ENCODE measurements around the gene ITGB1BP1.
A peak's percentile ranks its signal among the peaks of the same experiment; 100 is the strongest.
"Not testable (repeated sequence)": the region's sequence is repeated elsewhere in the genome, so short reads cannot be mapped to it uniquely, and the experiment has no call there.

The ITGB1BP1 gene

GRCh38 chr2:9404451-9404850 is 18.9 kb downstream of the ITGB1BP1 start:
- in situ Hi-C loops (cut with HindIII; ENCODE audit: low sequenced_read_pairs), result no loop called here
- no peak overlapping the region for H3K4me3 ChIP-seq (ENCODE audit: low read depth, low read length)
- no peak for DNase-seq (ENCODE audit: low read depth, low spot score)
- TF ChIP-seq, protein P1, sequence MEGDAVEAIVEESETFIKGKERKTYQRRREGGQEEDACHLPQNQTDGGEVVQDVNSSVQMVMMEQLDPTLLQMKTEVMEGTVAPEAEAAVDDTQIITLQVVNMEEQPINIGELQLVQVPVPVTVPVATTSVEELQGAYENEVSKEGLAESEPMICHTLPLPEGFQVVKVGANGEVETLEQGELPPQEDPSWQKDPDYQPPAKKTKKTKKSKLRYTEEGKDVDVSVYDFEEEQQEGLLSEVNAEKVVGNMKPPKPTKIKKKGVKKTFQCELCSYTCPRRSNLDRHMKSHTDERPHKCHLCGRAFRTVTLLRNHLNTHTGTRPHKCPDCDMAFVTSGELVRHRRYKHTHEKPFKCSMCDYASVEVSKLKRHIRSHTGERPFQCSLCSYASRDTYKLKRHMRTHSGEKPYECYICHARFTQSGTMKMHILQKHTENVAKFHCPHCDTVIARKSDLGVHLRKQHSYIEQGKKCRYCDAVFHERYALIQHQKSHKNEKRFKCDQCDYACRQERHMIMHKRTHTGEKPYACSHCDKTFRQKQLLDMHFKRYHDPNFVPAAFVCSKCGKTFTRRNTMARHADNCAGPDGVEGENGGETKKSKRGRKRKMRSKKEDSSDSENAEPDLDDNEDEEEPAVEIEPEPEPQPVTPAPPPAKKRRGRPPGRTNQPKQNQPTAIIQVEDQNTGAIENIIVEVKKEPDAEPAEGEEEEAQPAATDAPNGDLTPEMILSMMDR (IDR thresholded peaks at IDR 0.05; ENCODE audit: low read depth, low read length), result no peak

DNA sequence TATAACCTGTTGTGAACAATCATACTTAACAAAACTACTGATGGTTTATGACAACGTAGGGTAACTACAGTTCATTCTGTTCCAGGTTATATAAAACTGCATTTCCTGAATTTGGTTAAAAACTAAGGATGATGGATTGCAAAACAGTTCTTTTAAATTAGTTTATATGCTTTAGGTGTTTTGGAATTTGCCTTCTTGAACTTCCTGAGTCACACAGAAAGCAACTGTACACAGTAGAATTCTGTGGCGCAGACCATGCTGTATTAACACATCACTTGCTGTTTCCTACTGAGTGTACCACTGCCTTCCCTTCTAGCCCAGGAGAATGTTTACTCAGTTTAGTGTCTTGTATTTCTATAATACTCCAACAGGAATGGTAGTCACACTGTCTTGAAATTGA is 19.4 kb downstream of the ITGB1BP1 start:
- H3K4me3 ChIP-seq (ENCODE audit: low read depth, low read length), result no peak overlapping the region
- in situ Hi-C loops (cut with HindIII; ENCODE audit: low sequenced_read_pairs), result no loop called here
- peak; percentile 41 for DNase-seq (ENCODE audit: low read depth, low spot score)
- TF ChIP-seq, protein P1 (IDR thresholded peaks at IDR 0.05; ENCODE audit: low read depth, low read length), result no peak

- DNase-seq (ENCODE audit: low read depth, low spot score), result no peak
- no peak overlapping the region for H3K4me3 ChIP-seq (ENCODE audit: low read depth, low read length)
- TF ChIP-seq, protein P1 (IDR thresholded peaks at IDR 0.05; ENCODE audit: low read depth, low read length), result no peak
- in situ Hi-C loops (cut with HindIII; ENCODE audit: low sequenced_read_pairs), result no loop called here
Observed at GRCh38 chr2:9401646-9402371, 21.5 kb downstream of the ITGB1BP1 start.

- TF ChIP-seq, protein P1 (IDR thresholded peaks at IDR 0.05; ENCODE audit: low read depth, low read length), result no peak
- no peak for DNase-seq (ENCODE audit: low read depth, low spot score)
- in situ Hi-C loops (cut with HindIII; ENCODE audit: low sequenced_read_pairs), result no loop called here
- no peak overlapping the region for H3K4me3 ChIP-seq (ENCODE audit: low read depth, low read length)
Observed at GRCh38 chr2:9401059-9401547, 22.2 kb downstream of the ITGB1BP1 start.

DNA sequence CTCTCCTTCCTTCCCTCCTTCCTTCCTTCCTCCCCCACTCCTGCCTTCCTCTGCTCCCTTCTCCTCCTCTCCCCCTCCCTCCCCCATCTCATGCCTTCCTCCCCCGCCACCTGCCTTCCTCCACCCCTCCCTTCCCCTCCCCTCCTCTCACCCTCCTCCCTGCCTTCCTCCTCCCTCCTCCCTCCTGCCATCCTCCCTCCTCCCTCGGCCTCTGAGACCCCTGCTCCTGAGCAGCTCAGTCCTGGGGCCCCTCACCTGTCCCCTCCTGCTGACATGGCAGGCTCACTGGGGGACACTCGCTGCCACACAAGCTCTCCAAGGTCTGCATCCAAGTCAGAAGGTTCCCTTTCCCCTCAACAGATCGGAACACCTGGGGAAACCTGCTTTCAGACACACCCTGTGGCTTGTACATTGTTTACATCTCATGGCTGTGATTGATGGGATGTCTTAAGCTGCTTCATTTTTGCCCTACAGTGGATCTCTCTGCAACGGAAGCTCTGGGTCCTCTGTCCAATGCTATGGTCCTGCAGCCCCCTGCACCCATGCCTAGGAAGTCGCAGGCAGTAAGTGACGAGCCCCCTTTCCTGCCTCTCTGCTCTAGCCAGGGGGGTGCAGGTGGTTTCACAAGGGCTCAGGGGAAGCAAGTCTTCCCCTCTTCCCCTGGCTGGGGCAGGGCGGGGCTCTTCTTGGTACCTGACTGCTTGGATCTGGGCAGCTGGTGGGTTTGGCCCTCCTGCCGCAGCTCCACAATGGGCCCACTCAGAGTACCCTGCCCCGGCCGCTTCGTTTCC is 22.9 kb downstream of the ITGB1BP1 start:
- H3K4me3 ChIP-seq (ENCODE audit: low read depth, low read length), result no peak overlapping the region
- in situ Hi-C loops (cut with HindIII; ENCODE audit: low sequenced_read_pairs), result no loop called here
- TF ChIP-seq, protein P1 (IDR thresholded peaks at IDR 0.05; ENCODE audit: low read depth, low read length), result no peak
- DNase-seq (ENCODE audit: low read depth, low spot score), result no peak

- no peak for DNase-seq (ENCODE audit: low read depth, low spot score)
- TF ChIP-seq, protein P1 (IDR thresholded peaks at IDR 0.05; ENCODE audit: low read depth, low read length), result no peak
- H3K4me3 ChIP-seq (ENCODE audit: low read depth, low read length), result no peak overlapping the region
- in situ Hi-C loops (cut with HindIII; ENCODE audit: low sequenced_read_pairs), result no loop called here
Observed at GRCh38 chr2:9398881-9399780, 24.2 kb downstream of the ITGB1BP1 start.

- in situ Hi-C loops (cut with HindIII; ENCODE audit: low sequenced_read_pairs), result not testable (repeated sequence)
Observed at GRCh38 chr2:9398251-9398650, 25.1 kb downstream of the ITGB1BP1 start.

More at GRCh38 chr2:9398251-9398650, 25.1 kb downstream of the ITGB1BP1 start:
- not testable (repeated sequence) for H3K4me3 ChIP-seq (ENCODE audit: low read depth, low read length); DNase-seq (ENCODE audit: low read depth, low spot score)
